HG03442 (cell line): Measurements from ENCODE around the gene ADCY1.
"Not testable (repeated sequence)": the region's sequence is repeated elsewhere in the genome, so short reads cannot be mapped to it uniquely, and the experiment has no call there.

Source experiments
- ATAC-seq: cut with Tn5 transposase; IDR thresholded peaks from one replicate; pipeline ENCODE4 v1.9.1; 2021; ENCODE audit warnings: mild to moderate bottlenecking, moderate library complexity; ENCODE audit not compliant: unreplicated experiment

Gene ADCY1

GRCh38 chr7:45573661-45574415, at the start of gene ADCY1:
Gene ADCY1 (plus strand): TSS chr7:45574368. CDS start chr7:45574544, 176 bp downstream.
- peak; percentile 18 for ATAC-seq

- no peak for ATAC-seq
Observed at GRCh38 chr7:45524445-45524844, 49.7 kb upstream of the ADCY1 start.

GRCh38 chr7:45525057-45525456, 49.1 kb upstream of the ADCY1 start:
- no peak for ATAC-seq

GRCh38 chr7:45543473-45543872, 30.7 kb upstream of the ADCY1 start:
- no peak for ATAC-seq

GRCh38 chr7:45545105-45545710, 29.0 kb upstream of the ADCY1 start:
- not testable (repeated sequence) for ATAC-seq

- ATAC-seq: peak; percentile 69
Observed at GRCh38 chr7:45548917-45549316, 25.3 kb upstream of the ADCY1 start.

GRCh38 chr7:45563401-45563800, 10.8 kb upstream of the ADCY1 start:
- ATAC-seq: no peak

- no peak for ATAC-seq
Observed at GRCh38 chr7:45563941-45564461, 10.2 kb upstream of the ADCY1 start.

GRCh38 chr7:45564485-45564884, 9.7 kb upstream of the ADCY1 start:
- no peak for ATAC-seq

- ATAC-seq: no peak
Observed at GRCh38 chr7:45564886-45565455, 9.2 kb upstream of the ADCY1 start.

GRCh38 chr7:45566386-45566785, 7.8 kb upstream of the ADCY1 start:
- no peak for ATAC-seq

GRCh38 chr7:45566961-45567360, 7.2 kb upstream of the ADCY1 start:
- no peak for ATAC-seq

GRCh38 chr7:45567713-45568112, 6.5 kb upstream of the ADCY1 start:
- ATAC-seq: no peak

- no peak for ATAC-seq
Observed at GRCh38 chr7:45568536-45569289, 5.5 kb upstream of the ADCY1 start.

GRCh38 chr7:45569290-45569685, 4.9 kb upstream of the ADCY1 start:
- ATAC-seq: no peak

- ATAC-seq: no peak
Observed at GRCh38 chr7:45570797-45571196, 3.4 kb upstream of the ADCY1 start.

- no peak for ATAC-seq
Observed at GRCh38 chr7:45573204-45573603, 964 bp upstream of the ADCY1 start.

GRCh38 chr7:45574416-45574668, 174 bp downstream of the ADCY1 start:
- no peak for ATAC-seq

- ATAC-seq: peak; percentile 46
Observed at GRCh38 chr7:45574669-45575500, 717 bp downstream of the ADCY1 start.

- no peak for ATAC-seq
Observed at GRCh38 chr7:45575501-45576248, 1.5 kb downstream of the ADCY1 start.
